ENCODE measurements around the gene EVX2.
A peak's percentile ranks its signal among the peaks of the same experiment; 100 is the strongest.

The EVX2 gene

GRCh38 chr2:176071330-176072291 is 12.2 kb downstream of the EVX2 start:
- Histone ChIP-seq H3K4me1 (ENCODE audit: control insufficient read depth, insufficient read depth, low read length) (no peaks in the 10 kb centered on the region), H3K27me3 (ENCODE audit: control insufficient read depth, insufficient read depth, low read length) (peaks cover 100% of the 10 kb centered on the region), H3K9ac (ENCODE audit: low read depth, low read length) (no peak overlapping the region), H3K9me3 (ENCODE audit: control insufficient read depth, insufficient read depth, low read length) (no peaks in the 10 kb centered on the region), H3K36me3 (ENCODE audit: control insufficient read depth, insufficient read depth, low read length) (no peaks in the 10 kb centered on the region), H3K4me3 (ENCODE audit: low read depth, low read length) (peak overlapping the region; percentile 22)

- H3K4me1 ChIP-seq (ENCODE audit: control insufficient read depth, insufficient read depth, low read length): no peaks in the 10 kb centered on the region
- H3K9ac ChIP-seq (ENCODE audit: low read depth, low read length): no peak overlapping the region
- peak overlapping the region; percentile 48 for H3K4me3 ChIP-seq (ENCODE audit: low read depth, low read length)
- no peaks in the 10 kb centered on the region for H3K36me3 ChIP-seq (ENCODE audit: control insufficient read depth, insufficient read depth, low read length)
- no peaks in the 10 kb centered on the region for H3K9me3 ChIP-seq (ENCODE audit: control insufficient read depth, insufficient read depth, low read length)
- peaks cover 100% of the 10 kb centered on the region for H3K27me3 ChIP-seq (ENCODE audit: control insufficient read depth, insufficient read depth, low read length)
Observed at GRCh38 chr2:176068419-176068832, 15.3 kb downstream of the EVX2 start.

- Histone ChIP-seq H3K36me3 (ENCODE audit: control insufficient read depth, insufficient read depth, low read length) (no peaks in the 10 kb centered on the region), H3K9ac (ENCODE audit: low read depth, low read length) (no peak overlapping the region), H3K9me3 (ENCODE audit: control insufficient read depth, insufficient read depth, low read length) (no peaks in the 10 kb centered on the region), H3K4me3 (ENCODE audit: low read depth, low read length) (peak overlapping the region; percentile 48), H3K4me1 (ENCODE audit: control insufficient read depth, insufficient read depth, low read length) (no peaks in the 10 kb centered on the region), H3K27me3 (ENCODE audit: control insufficient read depth, insufficient read depth, low read length) (peaks cover 100% of the 10 kb centered on the region)
Observed at GRCh38 chr2:176067589-176068418, 16.0 kb downstream of the EVX2 start.

DNA sequence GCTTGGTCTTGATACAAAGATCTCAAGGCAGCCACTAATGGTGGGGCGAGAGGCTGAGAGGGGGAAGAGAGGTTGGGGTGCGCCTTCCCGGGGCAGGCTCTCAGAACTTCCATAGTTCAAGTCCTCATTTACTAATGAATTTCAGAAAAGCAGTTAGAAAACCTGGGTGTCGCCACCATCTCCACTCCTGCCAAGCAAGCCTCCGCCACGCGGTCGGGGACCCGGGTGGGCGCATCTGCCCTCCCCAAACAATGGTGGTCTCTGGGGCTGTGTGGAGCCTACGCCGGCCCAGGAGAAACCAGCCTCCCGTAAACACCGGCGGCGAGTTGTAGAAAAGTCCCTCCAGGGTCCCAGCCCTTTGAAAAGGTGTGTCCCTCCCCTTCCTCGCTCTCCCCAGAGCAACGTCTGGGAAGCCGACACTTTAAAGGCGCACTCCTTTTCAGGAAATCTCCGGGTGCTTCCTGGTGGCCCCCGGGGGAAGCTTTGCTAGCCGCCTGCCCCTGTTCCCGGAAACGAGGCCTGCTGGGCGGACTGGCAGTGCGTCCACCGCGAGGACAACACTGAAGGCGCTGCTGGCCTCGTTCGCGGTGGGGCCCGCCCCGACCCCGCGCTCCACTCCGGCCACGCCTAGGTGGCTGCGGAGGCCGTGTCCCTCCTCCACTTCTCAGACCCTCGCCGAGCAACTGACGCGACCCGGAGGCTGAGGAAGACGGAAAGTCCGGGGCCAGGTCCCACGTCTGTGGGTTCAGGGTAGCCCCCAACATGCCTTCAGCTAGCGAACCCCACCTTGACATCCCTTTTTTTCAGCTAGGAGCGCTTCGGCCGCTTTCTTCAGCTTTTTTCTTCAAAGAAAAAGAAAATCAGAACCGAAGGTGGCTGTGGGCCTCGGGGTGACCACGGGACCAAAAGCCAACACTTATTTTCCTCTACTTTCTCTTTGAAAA is 16.8 kb downstream of the EVX2 start:
- H3K9me3 ChIP-seq (ENCODE audit: control insufficient read depth, insufficient read depth, low read length): no peaks in the 10 kb centered on the region
- no peaks in the 10 kb centered on the region for H3K36me3 ChIP-seq (ENCODE audit: control insufficient read depth, insufficient read depth, low read length)
- peaks cover 100% of the 10 kb centered on the region for H3K27me3 ChIP-seq (ENCODE audit: control insufficient read depth, insufficient read depth, low read length)
- peak overlapping the region; percentile 48 for H3K4me3 ChIP-seq (ENCODE audit: low read depth, low read length)
- H3K4me1 ChIP-seq (ENCODE audit: control insufficient read depth, insufficient read depth, low read length): no peaks in the 10 kb centered on the region
- peak overlapping the region; percentile 12 for H3K9ac ChIP-seq (ENCODE audit: low read depth, low read length)

DNA sequence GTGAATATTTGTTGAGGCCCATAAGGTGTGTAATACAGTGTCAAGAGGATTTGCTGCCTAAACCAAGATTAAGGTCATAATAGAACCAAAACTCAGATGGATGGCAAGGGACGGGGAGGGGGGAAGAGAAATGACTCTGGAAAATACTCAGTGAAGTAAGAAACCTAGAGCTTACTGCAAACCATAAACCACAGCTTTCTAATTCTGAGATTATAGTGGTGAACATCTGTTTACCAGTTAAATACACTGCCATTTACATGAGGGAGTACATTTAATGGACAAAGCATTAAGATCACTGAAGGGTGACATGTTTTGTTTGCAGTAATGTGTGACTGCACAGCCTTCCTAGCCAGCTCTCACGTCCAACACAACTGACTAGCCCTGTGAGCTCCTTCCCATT is 19.8 kb downstream of the EVX2 start:
- H3K27me3 ChIP-seq (ENCODE audit: control insufficient read depth, insufficient read depth, low read length): peaks cover 82% of the 10 kb centered on the region
- H3K4me3 ChIP-seq (ENCODE audit: low read depth, low read length): no peak overlapping the region
- H3K9ac ChIP-seq (ENCODE audit: low read depth, low read length): no peak overlapping the region
- no peaks in the 10 kb centered on the region for H3K36me3 ChIP-seq (ENCODE audit: control insufficient read depth, insufficient read depth, low read length)
- no peaks in the 10 kb centered on the region for H3K4me1 ChIP-seq (ENCODE audit: control insufficient read depth, insufficient read depth, low read length)
- no peaks in the 10 kb centered on the region for H3K9me3 ChIP-seq (ENCODE audit: control insufficient read depth, insufficient read depth, low read length)

GRCh38 chr2:176056406-176056805 is 27.4 kb downstream of the EVX2 start:
- Histone ChIP-seq H3K27me3 (ENCODE audit: control insufficient read depth, insufficient read depth, low read length) (peaks cover 9% of the 10 kb centered on the region), H3K9ac (ENCODE audit: low read depth, low read length) (no peak overlapping the region), H3K36me3 (ENCODE audit: control insufficient read depth, insufficient read depth, low read length) (no peaks in the 10 kb centered on the region), H3K9me3 (ENCODE audit: control insufficient read depth, insufficient read depth, low read length) (no peaks in the 10 kb centered on the region), H3K4me3 (ENCODE audit: low read depth, low read length) (no peak overlapping the region), H3K4me1 (ENCODE audit: control insufficient read depth, insufficient read depth, low read length) (no peaks in the 10 kb centered on the region)

- no peaks in the 10 kb centered on the region for H3K36me3 ChIP-seq (ENCODE audit: control insufficient read depth, insufficient read depth, low read length)
- no peak overlapping the region for H3K9ac ChIP-seq (ENCODE audit: low read depth, low read length)
- no peaks in the 10 kb centered on the region for H3K9me3 ChIP-seq (ENCODE audit: control insufficient read depth, insufficient read depth, low read length)
- H3K4me1 ChIP-seq (ENCODE audit: control insufficient read depth, insufficient read depth, low read length): no peaks in the 10 kb centered on the region
- H3K4me3 ChIP-seq (ENCODE audit: low read depth, low read length): no peak overlapping the region
- no peaks in the 10 kb centered on the region for H3K27me3 ChIP-seq (ENCODE audit: control insufficient read depth, insufficient read depth, low read length)
Observed at GRCh38 chr2:176039375-176039774, 44.4 kb downstream of the EVX2 start.

- Histone ChIP-seq H3K4me1 (ENCODE audit: control insufficient read depth, insufficient read depth, low read length) (no peaks in the 10 kb centered on the region), H3K9me3 (ENCODE audit: control insufficient read depth, insufficient read depth, low read length) (no peaks in the 10 kb centered on the region), H3K4me3 (ENCODE audit: low read depth, low read length) (no peak overlapping the region), H3K36me3 (ENCODE audit: control insufficient read depth, insufficient read depth, low read length) (no peaks in the 10 kb centered on the region), H3K9ac (ENCODE audit: low read depth, low read length) (no peak overlapping the region), H3K27me3 (ENCODE audit: control insufficient read depth, insufficient read depth, low read length) (no peaks in the 10 kb centered on the region)
Observed at GRCh38 chr2:176038694-176039093, 45.1 kb downstream of the EVX2 start.

GRCh38 chr2:176035013-176035691 is 48.6 kb downstream of the EVX2 start:
- Histone ChIP-seq H3K4me1 (ENCODE audit: control insufficient read depth, insufficient read depth, low read length) (no peaks in the 10 kb centered on the region), H3K27me3 (ENCODE audit: control insufficient read depth, insufficient read depth, low read length) (no peaks in the 10 kb centered on the region), H3K4me3 (ENCODE audit: low read depth, low read length) (no peak overlapping the region), H3K36me3 (ENCODE audit: control insufficient read depth, insufficient read depth, low read length) (no peaks in the 10 kb centered on the region), H3K9ac (ENCODE audit: low read depth, low read length) (no peak overlapping the region), H3K9me3 (ENCODE audit: control insufficient read depth, insufficient read depth, low read length) (no peaks in the 10 kb centered on the region)

- Histone ChIP-seq H3K27me3 (ENCODE audit: control insufficient read depth, insufficient read depth, low read length) (no peaks in the 10 kb centered on the region), H3K9me3 (ENCODE audit: control insufficient read depth, insufficient read depth, low read length) (no peaks in the 10 kb centered on the region), H3K36me3 (ENCODE audit: control insufficient read depth, insufficient read depth, low read length) (no peaks in the 10 kb centered on the region), H3K9ac (ENCODE audit: low read depth, low read length) (no peak overlapping the region), H3K4me3 (ENCODE audit: low read depth, low read length) (no peak overlapping the region), H3K4me1 (ENCODE audit: control insufficient read depth, insufficient read depth, low read length) (no peaks in the 10 kb centered on the region)
Observed at GRCh38 chr2:176027806-176028205, 56.0 kb downstream of the EVX2 start.

Measured in iPS-15b (cell line).